ENCODE data around the gene GLRA2.

GLRA2 gene

DNA sequence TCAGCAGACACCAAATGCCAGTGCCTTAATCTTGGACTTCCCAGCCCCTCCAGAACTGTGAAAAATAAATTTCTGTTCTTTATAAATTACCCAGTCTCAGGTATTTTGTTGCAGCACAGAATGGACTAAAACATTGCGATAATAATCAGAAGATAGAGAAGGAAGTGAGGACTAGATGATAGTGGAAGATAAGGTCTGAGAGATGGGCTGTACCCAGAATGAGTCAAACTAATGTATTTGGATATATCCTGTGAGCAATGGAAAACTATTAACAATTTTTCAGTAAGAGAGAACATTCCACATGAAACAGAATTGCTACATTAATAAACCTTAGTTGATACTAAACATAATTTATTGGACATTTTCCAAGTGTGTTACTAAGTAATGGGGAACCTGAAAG is 250.2 kb downstream of the GLRA2 start:
- no peak overlapping the region for H3K4me3 ChIP-seq (ENCODE audit: low read length)
- no peak for DNase-seq (ENCODE audit: low read depth)
- TF ChIP-seq, protein P1, sequence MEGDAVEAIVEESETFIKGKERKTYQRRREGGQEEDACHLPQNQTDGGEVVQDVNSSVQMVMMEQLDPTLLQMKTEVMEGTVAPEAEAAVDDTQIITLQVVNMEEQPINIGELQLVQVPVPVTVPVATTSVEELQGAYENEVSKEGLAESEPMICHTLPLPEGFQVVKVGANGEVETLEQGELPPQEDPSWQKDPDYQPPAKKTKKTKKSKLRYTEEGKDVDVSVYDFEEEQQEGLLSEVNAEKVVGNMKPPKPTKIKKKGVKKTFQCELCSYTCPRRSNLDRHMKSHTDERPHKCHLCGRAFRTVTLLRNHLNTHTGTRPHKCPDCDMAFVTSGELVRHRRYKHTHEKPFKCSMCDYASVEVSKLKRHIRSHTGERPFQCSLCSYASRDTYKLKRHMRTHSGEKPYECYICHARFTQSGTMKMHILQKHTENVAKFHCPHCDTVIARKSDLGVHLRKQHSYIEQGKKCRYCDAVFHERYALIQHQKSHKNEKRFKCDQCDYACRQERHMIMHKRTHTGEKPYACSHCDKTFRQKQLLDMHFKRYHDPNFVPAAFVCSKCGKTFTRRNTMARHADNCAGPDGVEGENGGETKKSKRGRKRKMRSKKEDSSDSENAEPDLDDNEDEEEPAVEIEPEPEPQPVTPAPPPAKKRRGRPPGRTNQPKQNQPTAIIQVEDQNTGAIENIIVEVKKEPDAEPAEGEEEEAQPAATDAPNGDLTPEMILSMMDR (conservative IDR thresholded peaks at IDR 0.05; ENCODE audit: low read length): no peak

All from AG10803 (cell line).